Activated CD4-positive, alpha-beta T cell treated with anti-CD3 and anti-CD28 coated beads, Interleukin-2, amount 50 U/mL, for 16 hours (primary cell): ENCODE results near the gene ETFBKMT.
"Not testable (repeated sequence)": the region's sequence is repeated elsewhere in the genome, so short reads cannot be mapped to it uniquely, and the experiment has no call there.

ENCODE experiments used
- DNase-seq: peaks from one replicate; pipeline ENCODE4 v3.0.0-alpha.2; 2020

The ETFBKMT gene

GRCh38 chr12:31658471-31659086 is 909 bp upstream of the ETFBKMT start:
- no peak for DNase-seq

GRCh38 chr12:31662176-31662849 is 2.8 kb downstream of the ETFBKMT start:
- no peak for DNase-seq

- DNase-seq, result no peak
Measured at GRCh38 chr12:31663576-31663975, 4.1 kb downstream of the ETFBKMT start.

GRCh38 chr12:31664038-31664437 is 4.5 kb downstream of the ETFBKMT start:
- no peak for DNase-seq

- DNase-seq, result no peak
Measured at GRCh38 chr12:31669020-31669419, 9.5 kb downstream of the ETFBKMT start.

- not testable (repeated sequence) for DNase-seq
Measured at GRCh38 chr12:31669582-31669981, 10.1 kb downstream of the ETFBKMT start.

GRCh38 chr12:31672521-31672920 is 13.0 kb downstream of the ETFBKMT start:
- DNase-seq, result no peak

- DNase-seq, result peak; percentile 83
Measured at GRCh38 chr12:31682136-31682962, 22.9 kb downstream of the ETFBKMT start.

- no peak for DNase-seq
Measured at GRCh38 chr12:31685801-31686200, 26.3 kb downstream of the ETFBKMT start.

- DNase-seq, result no peak
Measured at GRCh38 chr12:31687101-31687527, 27.6 kb downstream of the ETFBKMT start.

- DNase-seq, result not testable (repeated sequence)
Measured at GRCh38 chr12:31689921-31690320, 30.4 kb downstream of the ETFBKMT start.

GRCh38 chr12:31702047-31702446 is 42.6 kb downstream of the ETFBKMT start:
- no peak for DNase-seq

- DNase-seq, result no peak
Measured at GRCh38 chr12:31705621-31706020, 46.1 kb downstream of the ETFBKMT start.

- not testable (repeated sequence) for DNase-seq
Measured at GRCh38 chr12:31708118-31708517, 48.6 kb downstream of the ETFBKMT start.

- no peak for DNase-seq
Measured at GRCh38 chr12:31710021-31710818, 50.7 kb downstream of the ETFBKMT start.

GRCh38 chr12:31712877-31713276 is 53.4 kb downstream of the ETFBKMT start:
- DNase-seq, result no peak

GRCh38 chr12:31714406-31715271 is 55.2 kb downstream of the ETFBKMT start:
- no peak for DNase-seq

- DNase-seq, result no peak
Measured at GRCh38 chr12:31715283-31715825, 55.9 kb downstream of the ETFBKMT start.

GRCh38 chr12:31716998-31717397 is 57.5 kb downstream of the ETFBKMT start:
- not testable (repeated sequence) for DNase-seq

GRCh38 chr12:31718542-31719198 is 59.2 kb downstream of the ETFBKMT start:
- DNase-seq, result not testable (repeated sequence)

GRCh38 chr12:31722580-31722979 is 63.1 kb downstream of the ETFBKMT start:
- no peak for DNase-seq
